Activated CD4-positive, CD25-positive, alpha-beta regulatory T cell treated with anti-CD3 and anti-CD28 coated beads, Interleukin-2, amount 50 U/mL, for 24 hours (primary cell): Measurements from ENCODE around the gene ADAM8.

ENCODE experiments used
- ATAC-seq, 2 donors: fragments of 150-1000 bp; cut with Tn5 transposase; one replicate each; pipeline ENCODE4 v1.10.0; 2021; ENCODE audit warnings: mild to moderate bottlenecking in 1 of 2, moderate library complexity in 1 of 2

Gene ADAM8

DNA sequence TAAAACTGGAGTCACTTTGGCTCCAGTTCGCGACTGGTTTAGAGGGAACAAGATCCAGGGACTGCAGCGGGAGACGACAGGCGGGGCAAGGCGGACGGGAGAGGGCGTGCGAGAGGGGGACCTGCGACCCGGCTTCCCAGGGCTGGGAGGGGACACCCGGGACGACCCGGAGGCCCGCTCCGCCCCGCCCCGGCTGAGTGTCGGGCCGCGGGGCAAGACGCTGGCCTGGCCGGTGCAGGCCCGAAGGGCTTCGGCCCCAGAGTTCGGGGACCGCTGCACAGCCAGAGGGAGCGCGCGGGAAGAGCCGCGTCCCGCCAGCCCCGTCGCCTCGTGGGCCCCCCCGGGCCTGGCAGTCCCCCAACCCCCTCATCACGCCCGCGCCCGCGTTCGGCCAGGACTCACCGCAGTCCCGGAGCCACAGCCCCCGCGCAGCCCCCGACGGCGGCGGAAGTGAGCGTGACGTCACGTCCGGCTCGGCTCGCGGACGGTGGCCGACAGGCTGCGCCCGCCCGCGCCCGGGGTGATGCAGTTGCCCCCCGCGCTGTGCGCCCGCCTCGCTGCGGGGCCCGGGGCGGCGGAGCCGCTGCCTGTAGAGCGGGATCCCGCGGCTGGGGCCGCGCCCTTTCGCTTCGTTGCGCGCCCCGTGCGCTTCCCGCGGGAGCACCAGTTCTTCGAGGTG is 31.9 kb upstream of the ADAM8 start, which contains the start of the genes TUBGCP2 and ZNF511:
Gene TUBGCP2, minus strand, starts transcription at position 452 of the 679 bp plus-strand sequence. CDS start 5,931 bp downstream, outside the sequence.
Gene ZNF511, plus strand, starts transcription at position 494 of the 679 bp plus-strand sequence. Its CDS starts 30 bp downstream, at position 524.
- peak; percentile 76 to 81 for ATAC-seq

DNA sequence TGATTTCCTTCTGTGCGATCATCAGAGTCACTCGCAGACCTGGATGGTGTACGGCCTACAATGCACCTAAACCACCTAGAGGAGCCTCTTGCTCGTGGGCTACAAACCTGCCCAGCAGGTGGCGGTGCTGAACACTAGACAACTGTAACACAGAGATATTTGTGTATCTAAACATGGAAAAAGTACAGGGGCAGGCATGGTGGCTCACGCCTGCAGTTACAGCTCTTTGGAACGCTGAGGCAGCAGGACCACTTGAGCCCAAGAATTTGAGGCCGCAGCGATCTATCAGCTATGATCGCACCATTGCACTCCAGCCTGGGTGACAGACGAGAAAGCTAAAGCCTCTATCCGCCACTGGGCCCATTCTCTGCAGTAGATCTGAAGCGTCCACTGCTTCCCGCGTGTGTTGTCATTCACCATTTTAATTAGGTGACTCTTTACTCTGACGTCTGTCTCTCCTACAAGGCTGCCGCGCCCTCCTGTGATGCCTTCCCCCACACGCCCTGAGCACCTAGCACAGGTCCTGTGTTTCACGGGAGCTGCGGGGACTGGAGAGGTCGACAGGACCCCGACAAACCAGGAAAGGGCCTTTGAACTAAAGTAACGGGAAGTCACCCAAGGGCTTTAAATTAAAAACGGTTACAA is 31.2 kb upstream of the ADAM8 start:
- peak; percentile 51 to 54 for ATAC-seq

DNA sequence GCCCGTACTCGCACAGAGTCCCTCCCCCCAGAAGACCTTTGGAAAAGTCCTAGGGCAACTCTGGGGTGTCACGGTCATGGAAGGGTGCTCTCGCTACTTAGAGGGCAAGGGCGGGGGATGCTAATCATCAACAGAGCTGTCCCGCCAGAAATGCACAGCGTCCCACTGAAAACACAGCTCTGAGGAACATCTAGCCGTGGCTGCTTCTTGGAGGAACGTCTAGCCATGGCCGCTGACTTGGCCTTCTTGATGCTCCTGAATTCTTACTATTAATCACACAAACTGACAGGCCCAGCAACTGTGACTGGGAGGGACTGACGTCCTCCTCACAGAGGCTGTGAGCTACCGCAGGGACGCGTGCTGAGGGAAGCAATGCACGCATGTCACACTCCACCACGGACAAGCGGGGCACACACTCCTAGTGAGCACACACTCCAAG is 30.3 kb upstream of the ADAM8 start:
- ATAC-seq, result no peak

DNA sequence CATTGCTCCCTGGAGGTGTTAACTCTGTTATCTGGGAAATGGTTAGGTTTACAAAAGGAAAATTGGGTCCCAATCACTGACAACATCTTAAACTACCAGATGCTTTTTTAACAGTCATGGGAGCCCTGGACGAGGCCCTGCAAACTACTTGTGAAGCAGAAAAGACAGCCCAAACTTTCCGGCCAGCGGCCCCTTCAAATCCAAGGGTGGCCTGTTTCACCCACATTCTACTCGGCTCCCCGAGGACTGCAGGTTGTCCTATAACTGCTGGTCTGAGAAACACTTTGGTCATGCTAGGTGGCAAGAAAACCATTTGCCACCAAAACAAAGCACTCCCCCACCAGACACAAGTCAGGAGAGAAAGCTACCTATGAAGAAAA is 29.4 kb upstream of the ADAM8 start:
- no peak for ATAC-seq

DNA sequence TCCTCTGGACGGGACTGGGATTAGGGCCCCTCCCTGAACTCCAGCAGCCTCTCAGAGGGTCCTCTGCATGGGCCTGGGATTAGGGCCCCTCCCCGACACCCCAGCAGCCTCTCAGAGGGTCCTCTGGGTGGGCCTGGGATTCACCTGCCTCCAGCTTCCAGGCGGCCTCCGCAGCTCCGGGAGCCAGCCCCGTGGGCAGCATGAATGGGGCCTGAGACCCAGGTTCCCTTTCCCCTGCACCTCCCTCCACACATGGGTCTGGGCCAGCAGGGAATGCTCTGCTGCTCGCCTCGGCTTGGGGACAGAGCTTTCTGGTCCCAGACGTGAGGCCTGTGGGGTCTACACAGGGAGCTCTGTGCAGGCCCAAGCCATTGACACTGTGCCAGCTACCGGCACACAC is 26.5 kb upstream of the ADAM8 start:
- ATAC-seq, result no peak

- ATAC-seq, result no peak
These were observed 25.6 kb upstream of the ADAM8 start for GRCh38 chr10:133302230-133302629.

- ATAC-seq, result no peak
These were observed 23.1 kb upstream of the ADAM8 start for GRCh38 chr10:133299738-133300137.

- no peak for ATAC-seq
These were observed 22.6 kb upstream of the ADAM8 start for GRCh38 chr10:133299224-133299623.

GRCh38 chr10:133298466-133298865 is 21.8 kb upstream of the ADAM8 start:
- no peak for ATAC-seq

- ATAC-seq, result no peak
These were observed 20.8 kb upstream of the ADAM8 start for GRCh38 chr10:133297504-133297903.

- no peak for ATAC-seq
These were observed 19.0 kb upstream of the ADAM8 start for GRCh38 chr10:133295426-133296320.

DNA sequence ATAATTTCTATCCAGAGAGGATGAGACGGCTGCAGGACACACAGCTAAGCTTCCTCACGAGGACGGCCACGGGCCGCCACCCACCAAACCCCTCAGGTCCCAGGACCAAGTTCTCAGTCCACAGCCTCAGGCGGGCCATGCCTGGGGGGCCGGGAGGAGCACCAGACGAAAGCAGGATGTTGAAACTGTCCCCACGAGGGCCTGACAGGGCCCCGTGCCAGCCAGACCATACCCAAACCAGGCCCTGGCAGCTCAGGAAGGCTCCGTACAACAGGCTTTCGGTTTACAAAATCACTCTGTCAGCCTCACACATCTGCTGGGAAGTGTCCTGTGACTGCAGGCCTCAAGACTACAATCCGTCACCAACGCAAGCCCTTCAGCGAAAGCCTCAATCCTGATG is 17.5 kb upstream of the ADAM8 start:
- no peak for ATAC-seq

DNA sequence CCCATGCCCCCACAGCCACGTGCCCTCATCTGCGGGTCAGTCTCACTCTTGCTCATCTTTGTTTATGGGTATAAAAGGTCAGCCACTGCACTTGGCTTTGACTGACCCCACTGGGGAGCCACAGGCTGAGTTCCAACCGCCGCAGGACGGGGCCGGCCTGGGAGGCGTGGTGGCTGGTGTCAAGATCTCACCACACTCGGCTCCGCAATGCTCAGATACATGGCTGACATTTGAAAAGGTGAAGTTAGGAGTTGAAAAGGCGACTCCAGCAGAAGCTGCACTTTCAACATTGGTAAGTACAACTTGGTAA is 17.1 kb upstream of the ADAM8 start:
- ATAC-seq, result no peak

DNA sequence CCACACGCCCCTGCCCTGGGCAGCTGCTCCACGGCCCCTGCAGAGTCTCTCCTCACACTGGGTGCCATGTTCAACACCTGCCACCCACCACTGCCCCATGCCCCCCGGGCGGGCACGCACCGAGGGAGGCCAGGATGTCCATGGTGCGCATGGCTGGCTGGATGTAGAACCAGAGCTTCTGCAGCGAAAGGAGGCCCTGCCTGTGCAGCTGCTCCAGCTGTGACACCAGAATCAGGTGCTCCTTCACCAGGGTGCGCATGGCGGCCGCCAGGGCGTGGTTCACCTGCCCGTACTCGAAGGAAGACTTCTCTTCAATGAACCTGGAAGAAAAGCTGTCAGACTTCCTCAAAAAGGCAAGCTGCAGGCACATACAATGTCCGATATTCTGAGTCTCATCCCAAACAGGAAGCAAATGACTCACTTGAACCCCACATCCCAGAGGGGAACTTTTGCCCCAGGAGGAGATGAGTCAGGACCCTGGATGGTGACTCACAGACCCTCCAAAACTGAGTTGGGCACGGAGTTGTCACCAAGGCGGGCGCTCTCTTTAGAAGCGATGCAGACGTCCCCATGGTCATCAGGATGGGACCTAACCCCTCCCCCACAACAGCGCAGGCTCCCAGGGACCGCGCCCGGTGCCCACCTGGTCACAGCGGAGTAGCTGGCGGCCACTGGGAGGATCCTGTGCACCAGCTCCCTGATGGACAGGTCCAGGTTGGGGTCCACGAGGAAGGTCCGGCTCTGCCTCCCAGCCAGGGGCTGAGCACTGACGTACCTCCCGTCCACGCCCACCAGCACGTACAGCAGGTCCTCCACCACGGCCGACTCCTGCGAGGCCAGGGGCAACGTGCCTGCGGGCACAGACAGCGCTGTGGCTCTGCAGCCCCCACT is 16.5 kb upstream of the ADAM8 start:
- peak in 1 of 2 donors; percentile 24 for ATAC-seq

DNA sequence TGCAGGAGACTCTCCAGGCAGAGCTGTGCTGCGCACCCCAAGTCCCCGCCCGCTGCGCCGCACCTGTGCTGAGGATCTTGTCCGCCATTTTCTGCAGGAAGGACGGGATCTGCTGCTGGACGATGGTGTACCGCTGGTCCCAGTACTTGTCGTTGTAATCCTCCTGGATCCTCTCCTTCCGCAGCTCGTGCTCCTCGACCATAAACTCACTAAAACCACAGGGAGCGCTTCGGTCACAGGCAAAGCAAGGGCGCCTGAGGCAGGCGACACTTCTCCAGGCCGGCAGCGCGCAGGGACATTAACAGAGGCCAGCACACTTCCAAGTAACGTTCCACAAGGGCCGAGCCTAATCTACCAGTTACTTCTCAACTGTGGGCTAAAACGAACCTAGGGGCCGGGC is 13.1 kb upstream of the ADAM8 start:
- no peak for ATAC-seq

- no peak for ATAC-seq
These were observed 11.3 kb upstream of the ADAM8 start for GRCh38 chr10:133287832-133288500.

- ATAC-seq, result no peak
These were observed 9.7 kb upstream of the ADAM8 start for GRCh38 chr10:133286366-133286765.

GRCh38 chr10:133285217-133285616 is 8.5 kb upstream of the ADAM8 start:
- ATAC-seq, result no peak

- ATAC-seq, result no peak
These were observed 7.3 kb upstream of the ADAM8 start for GRCh38 chr10:133283931-133284330.

- no peak for ATAC-seq
These were observed 6.2 kb upstream of the ADAM8 start for GRCh38 chr10:133282846-133283390.

DNA sequence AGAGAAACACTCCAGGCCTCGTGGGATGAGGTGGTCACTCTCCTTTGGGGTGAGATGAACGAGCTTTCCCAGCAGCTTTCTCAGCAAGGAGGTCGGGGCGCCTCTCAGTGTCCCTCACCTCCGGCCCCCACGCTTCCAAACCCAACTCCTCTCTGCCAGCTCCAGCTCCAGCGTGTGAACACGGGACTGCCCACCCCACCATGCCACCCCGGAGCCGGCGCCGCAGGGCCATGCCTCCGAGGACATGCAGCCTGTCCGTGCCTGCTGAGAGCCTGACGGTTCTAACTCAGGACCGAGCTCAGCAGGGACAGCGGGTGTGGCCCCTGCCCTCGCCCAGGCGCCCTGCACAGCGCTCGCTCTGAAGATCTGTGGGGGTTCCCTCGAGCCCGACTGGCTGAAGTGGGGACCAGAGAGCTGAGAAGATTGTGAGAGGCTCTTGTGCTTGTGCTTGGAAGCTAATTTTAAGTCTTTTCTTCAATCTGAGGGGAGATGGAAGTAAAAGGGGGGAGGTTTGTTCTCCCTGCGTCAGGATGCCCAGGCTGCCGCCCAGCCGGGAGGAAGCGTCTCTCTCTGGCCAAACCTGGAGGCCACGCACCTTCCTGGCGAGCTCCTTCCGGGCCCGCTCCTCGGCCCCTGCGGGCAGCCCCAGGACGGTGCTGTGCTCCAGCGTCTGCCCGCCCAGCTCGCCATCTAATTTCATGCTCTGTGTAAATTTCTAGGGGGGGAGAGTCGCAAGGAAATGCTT is 5.1 kb upstream of the ADAM8 start:
- ATAC-seq, result no peak
